ENCODE measurements around the gene BRI3. TPM values are rescaled to one million over a fixed set of nuclear protein-coding genes. Genes with fewer than 3 reads are reported as not detected.
A peak's percentile ranks its signal among the peaks of the same experiment; 100 is the strongest.

BRI3 gene
- total RNA-seq, 1 donor from 2014 or later: 359 TPM

DNA sequence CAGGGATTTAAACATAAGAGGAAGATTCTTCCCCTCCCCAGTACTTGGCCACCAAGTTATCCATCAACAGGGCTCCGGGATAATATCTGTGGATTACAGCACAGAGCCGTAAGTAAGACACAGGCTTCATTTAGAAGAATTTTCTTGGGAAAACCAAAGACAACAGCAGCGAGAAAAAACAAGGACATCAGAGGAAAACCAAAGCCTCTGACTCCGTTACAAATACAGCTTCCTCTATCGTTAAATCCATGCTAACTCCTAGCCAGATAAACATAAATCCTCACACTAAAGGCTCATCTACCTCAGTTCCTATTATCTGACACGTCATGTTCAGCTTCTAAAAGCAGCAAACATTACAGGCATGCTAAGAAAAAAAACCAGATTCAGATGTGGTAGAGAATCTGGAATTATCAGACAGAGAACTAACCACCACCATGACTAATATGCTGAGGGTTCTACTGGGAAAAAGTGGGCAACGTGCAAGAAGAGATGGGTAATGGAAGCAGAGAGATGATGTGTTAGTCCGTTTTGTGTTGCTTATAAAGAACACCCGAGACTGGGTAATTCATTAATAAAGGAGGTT is 48.4 kb downstream of the BRI3 start:
- TF ChIP-seq CTCF (IDR thresholded peaks at IDR 0.05): no peak
- Mint-ChIP-seq H3K27me3 (ENCODE audit: low read depth) (no peaks in the 10 kb centered on the region), H3K9me3 (ENCODE audit: low read depth) (peaks cover 14% of the 10 kb centered on the region), H3K27ac (ENCODE audit: unreplicated experiment) (peak overlapping the region; percentile 89), H3K4me3 (ENCODE audit: unreplicated experiment) (no peak overlapping the region), H3K4me1 (ENCODE audit: low read depth) (peaks cover 32% of the 10 kb centered on the region), H3K36me3 (ENCODE audit: low read depth) (peaks cover 6% of the 10 kb centered on the region)
- DNase-seq (ENCODE audit: low spot score): no peak

DNA sequence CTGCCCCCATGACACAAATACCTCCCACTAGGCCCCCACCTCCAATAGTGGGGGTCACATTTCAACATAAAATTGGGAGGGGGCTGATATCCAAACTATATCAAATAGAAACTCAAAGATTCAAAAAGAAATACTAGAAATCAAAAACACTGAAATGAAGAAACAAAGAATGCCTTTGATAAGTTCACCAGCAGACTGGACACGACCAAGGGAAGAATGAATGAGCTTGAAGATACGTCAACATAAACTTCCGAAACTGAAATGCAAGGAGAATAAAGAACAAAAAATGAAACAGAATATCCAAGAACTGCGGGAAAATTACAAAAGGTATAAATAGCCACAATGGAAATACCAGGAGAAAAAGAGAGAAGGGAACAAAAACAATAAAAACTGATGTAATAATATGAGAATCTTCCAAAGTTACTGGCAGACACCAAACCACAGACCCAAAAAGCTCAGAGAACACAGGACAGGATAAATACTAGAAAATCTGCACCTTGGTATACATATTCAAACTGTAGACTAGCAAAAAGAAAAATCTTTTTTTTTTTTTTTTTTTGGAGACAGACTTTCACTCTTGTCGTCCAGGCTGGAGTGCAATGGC is 49.5 kb downstream of the BRI3 start:
- Mint-ChIP-seq H3K4me1 (ENCODE audit: low read depth) (peaks cover 32% of the 10 kb centered on the region), H3K9me3 (ENCODE audit: low read depth) (peaks cover 14% of the 10 kb centered on the region), H3K4me3 (ENCODE audit: unreplicated experiment) (no peak overlapping the region), H3K27ac (ENCODE audit: unreplicated experiment) (peak overlapping the region; percentile 60), H3K36me3 (ENCODE audit: low read depth) (peaks cover 7% of the 10 kb centered on the region), H3K27me3 (ENCODE audit: low read depth) (no peaks in the 10 kb centered on the region)
- DNase-seq (ENCODE audit: low spot score): no peak
- no peak for TF ChIP-seq CTCF (IDR thresholded peaks at IDR 0.05)

GRCh38 chr7:98334081-98334480 is 52.6 kb downstream of the BRI3 start:
- H3K9me3 Mint-ChIP-seq (ENCODE audit: low read depth): peaks cover 15% of the 10 kb centered on the region
- H3K27ac Mint-ChIP-seq (ENCODE audit: unreplicated experiment): no peak overlapping the region
- DNase-seq (ENCODE audit: low spot score): no peak
- no peaks in the 10 kb centered on the region for H3K27me3 Mint-ChIP-seq (ENCODE audit: low read depth)
- peaks cover 7% of the 10 kb centered on the region for H3K36me3 Mint-ChIP-seq (ENCODE audit: low read depth)
- no peak for TF ChIP-seq CTCF (IDR thresholded peaks at IDR 0.05)
- H3K4me1 Mint-ChIP-seq (ENCODE audit: low read depth): peaks cover 22% of the 10 kb centered on the region
- no peak overlapping the region for H3K4me3 Mint-ChIP-seq (ENCODE audit: unreplicated experiment)

- TF ChIP-seq CTCF (IDR thresholded peaks at IDR 0.05): no peak
- no peak overlapping the region for H3K27ac Mint-ChIP-seq (ENCODE audit: unreplicated experiment)
- peak; percentile 54 for DNase-seq (ENCODE audit: low spot score)
- H3K9me3 Mint-ChIP-seq (ENCODE audit: low read depth): peaks cover 14% of the 10 kb centered on the region
- H3K4me1 Mint-ChIP-seq (ENCODE audit: low read depth): peaks cover 13% of the 10 kb centered on the region
- no peaks in the 10 kb centered on the region for H3K27me3 Mint-ChIP-seq (ENCODE audit: low read depth)
- no peak overlapping the region for H3K4me3 Mint-ChIP-seq (ENCODE audit: unreplicated experiment)
- peaks cover 5% of the 10 kb centered on the region for H3K36me3 Mint-ChIP-seq (ENCODE audit: low read depth)
These were observed 54.0 kb downstream of the BRI3 start for GRCh38 chr7:98335411-98335977.

DNA sequence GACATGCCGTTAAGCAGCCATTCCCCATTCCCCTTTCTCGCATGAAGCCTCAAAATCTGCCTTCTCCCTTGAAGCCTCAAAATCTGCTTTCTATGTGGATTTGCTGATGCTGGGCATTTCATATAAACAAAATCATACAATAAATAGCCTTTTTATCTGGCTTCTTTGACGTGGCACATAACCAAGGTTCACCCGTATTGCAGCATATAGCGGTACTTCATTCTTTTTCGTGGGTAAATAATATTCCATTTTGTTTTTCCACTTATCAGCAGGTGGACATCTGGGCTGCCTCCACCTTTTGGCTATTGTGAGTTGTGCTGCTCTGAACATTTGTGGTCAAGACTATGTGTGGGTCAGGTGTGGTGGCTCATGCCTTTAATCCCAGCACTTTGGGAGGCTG is 57.0 kb downstream of the BRI3 start:
- Mint-ChIP-seq H3K9me3 (ENCODE audit: low read depth) (peaks cover 3% of the 10 kb centered on the region), H3K27me3 (ENCODE audit: low read depth) (no peaks in the 10 kb centered on the region), H3K36me3 (ENCODE audit: low read depth) (peaks cover 2% of the 10 kb centered on the region), H3K4me1 (ENCODE audit: low read depth) (peaks cover 15% of the 10 kb centered on the region), H3K27ac (ENCODE audit: unreplicated experiment) (no peak overlapping the region), H3K4me3 (ENCODE audit: unreplicated experiment) (no peak overlapping the region)
- no peak for TF ChIP-seq CTCF (IDR thresholded peaks at IDR 0.05)
- DNase-seq (ENCODE audit: low spot score): no peak
